ENCODE measurements around the gene SEC61B. TPM values are rescaled to one million over a fixed set of nuclear protein-coding genes. Genes with fewer than 3 reads are reported as not detected.

The SEC61B gene
- total RNA-seq, 1 donor from 2014 or later = 83.7 TPM

GRCh38 chr9:99255651-99256050 lies 33.6 kb downstream of the SEC61B start:
- Mint-ChIP-seq H3K4me3 (no peak overlapping the region), H3K9me3 (no peaks in the 10 kb centered on the region), H3K36me3 (no peaks in the 10 kb centered on the region), H3K4me1 (peaks cover 3% of the 10 kb centered on the region), H3K27me3 (ENCODE audit: insufficient read depth, low read depth) (no peaks in the 10 kb centered on the region), H3K27ac (no peak overlapping the region)
- H3K9ac ChIP-seq = no peak overlapping the region
- no peaks in the 10 kb centered on the region for H3K27me3 ChIP-seq
- H3F3A ChIP-seq (ENCODE audit: low read depth) = no peaks in the 10 kb centered on the region
- H3K4me1 ChIP-seq = peaks cover 9% of the 10 kb centered on the region
- no peak overlapping the region for H3K27ac ChIP-seq
- no peak overlapping the region for H3K4me2 ChIP-seq
- H3K4me3 ChIP-seq = no peak overlapping the region
- H3K9me3 ChIP-seq (ENCODE audit: low read depth) = no peaks in the 10 kb centered on the region
- H4K20me1 ChIP-seq (ENCODE audit: low read depth) = no peaks in the 10 kb centered on the region
- no peaks in the 10 kb centered on the region for H3K79me2 ChIP-seq (ENCODE audit: low read depth)
- H2AFZ ChIP-seq (replicated peaks) = no peak overlapping the region
- TF ChIP-seq CTCF (IDR thresholded peaks at IDR 0.05) (no peak), EZH2 (IDR thresholded peaks at IDR 0.05) (no peak), EZH2phosphoT487 (IDR thresholded peaks at IDR 0.05) (no peak)
- no peaks in the 10 kb centered on the region for H3K36me3 ChIP-seq
- DNase-seq (ENCODE audit: low spot score) = no peak

- H3K79me2 ChIP-seq (ENCODE audit: low read depth) = no peaks in the 10 kb centered on the region
- no peaks in the 10 kb centered on the region for H3F3A ChIP-seq (ENCODE audit: low read depth)
- no peak overlapping the region for H2AFZ ChIP-seq (replicated peaks)
- no peaks in the 10 kb centered on the region for H3K27me3 ChIP-seq
- H3K4me3 Mint-ChIP-seq = no peak overlapping the region
- peaks cover 3% of the 10 kb centered on the region for H3K4me1 Mint-ChIP-seq
- H4K20me1 ChIP-seq (ENCODE audit: low read depth) = no peaks in the 10 kb centered on the region
- TF ChIP-seq EZH2phosphoT487 (IDR thresholded peaks at IDR 0.05) = no peak
- TF ChIP-seq CTCF (IDR thresholded peaks at IDR 0.05) = no peak
- no peak for TF ChIP-seq EZH2 (IDR thresholded peaks at IDR 0.05)
- H3K4me3 ChIP-seq = no peak overlapping the region
- no peak for DNase-seq (ENCODE audit: low spot score)
- no peaks in the 10 kb centered on the region for H3K36me3 Mint-ChIP-seq
- H3K4me1 ChIP-seq = peaks cover 9% of the 10 kb centered on the region
- H3K9ac ChIP-seq = no peak overlapping the region
- no peaks in the 10 kb centered on the region for H3K9me3 Mint-ChIP-seq
- H3K27ac Mint-ChIP-seq = no peak overlapping the region
- H3K27ac ChIP-seq = no peak overlapping the region
- H3K27me3 Mint-ChIP-seq (ENCODE audit: insufficient read depth, low read depth) = no peaks in the 10 kb centered on the region
- H3K36me3 ChIP-seq = no peaks in the 10 kb centered on the region
- no peak overlapping the region for H3K4me2 ChIP-seq
- no peaks in the 10 kb centered on the region for H3K9me3 ChIP-seq (ENCODE audit: low read depth)
These were observed 35.8 kb downstream of the SEC61B start for GRCh38 chr9:99257723-99258389.

- Mint-ChIP-seq H3K27ac (no peak overlapping the region), H3K36me3 (no peaks in the 10 kb centered on the region), H3K27me3 (ENCODE audit: insufficient read depth, low read depth) (no peaks in the 10 kb centered on the region), H3K4me1 (peaks cover 3% of the 10 kb centered on the region), H3K4me3 (no peak overlapping the region), H3K9me3 (no peaks in the 10 kb centered on the region)
- H3K79me2 ChIP-seq (ENCODE audit: low read depth) = no peaks in the 10 kb centered on the region
- H3K27ac ChIP-seq = no peak overlapping the region
- H3K36me3 ChIP-seq = no peaks in the 10 kb centered on the region
- no peak overlapping the region for H3K4me2 ChIP-seq
- H2AFZ ChIP-seq (replicated peaks) = peak overlapping the region; percentile 72
- H3F3A ChIP-seq (ENCODE audit: low read depth) = no peaks in the 10 kb centered on the region
- H3K9ac ChIP-seq = no peak overlapping the region
- peaks cover 9% of the 10 kb centered on the region for H3K4me1 ChIP-seq
- no peaks in the 10 kb centered on the region for H3K9me3 ChIP-seq (ENCODE audit: low read depth)
- H3K27me3 ChIP-seq = no peaks in the 10 kb centered on the region
- TF ChIP-seq EZH2phosphoT487 (IDR thresholded peaks at IDR 0.05) = no peak
- no peak for TF ChIP-seq CTCF (IDR thresholded peaks at IDR 0.05)
- no peak for TF ChIP-seq EZH2 (IDR thresholded peaks at IDR 0.05)
- DNase-seq (ENCODE audit: low spot score) = no peak
- no peak overlapping the region for H3K4me3 ChIP-seq
- no peaks in the 10 kb centered on the region for H4K20me1 ChIP-seq (ENCODE audit: low read depth)
These were observed 37.3 kb downstream of the SEC61B start for GRCh38 chr9:99259231-99259918.

All from neural progenitor cell (in vitro differentiated cells).